ENCODE measurements around the gene GOT2. TPM values are rescaled to one million over a fixed set of nuclear protein-coding genes. Genes with fewer than 3 reads are reported as not detected.
"Not testable (repeated sequence)": the region's sequence is repeated elsewhere in the genome, so short reads cannot be mapped to it uniquely, and the experiment has no call there.

Gene GOT2
- total RNA-seq, 1 donor from 2014 or later: 54.5 TPM

DNA sequence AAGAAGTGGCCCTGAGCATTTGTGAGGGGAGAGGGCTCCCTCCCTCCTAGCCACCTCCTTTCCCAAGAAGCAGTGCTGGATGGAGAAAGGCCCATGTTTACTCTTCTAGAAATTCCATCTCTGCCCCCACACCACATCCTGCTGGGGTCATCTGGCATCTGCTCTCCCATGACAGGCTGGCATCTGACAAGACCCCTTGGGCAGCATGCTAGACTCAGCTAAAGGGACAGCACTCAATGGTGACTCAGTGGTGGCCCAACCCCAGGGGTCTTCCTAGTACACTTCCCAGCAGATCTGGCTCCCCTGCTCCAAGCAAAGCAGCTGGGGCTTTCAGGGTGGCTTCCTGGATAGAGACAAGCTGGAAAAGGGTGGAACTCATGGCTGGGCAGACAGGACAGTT lies 63.9 kb downstream of the GOT2 start:
- H3K27me3 Mint-ChIP-seq (ENCODE audit: low read depth): no peaks in the 10 kb centered on the region
- peaks cover 30% of the 10 kb centered on the region for H3K36me3 Mint-ChIP-seq (ENCODE audit: low read depth)
- TF ChIP-seq, protein P1, sequence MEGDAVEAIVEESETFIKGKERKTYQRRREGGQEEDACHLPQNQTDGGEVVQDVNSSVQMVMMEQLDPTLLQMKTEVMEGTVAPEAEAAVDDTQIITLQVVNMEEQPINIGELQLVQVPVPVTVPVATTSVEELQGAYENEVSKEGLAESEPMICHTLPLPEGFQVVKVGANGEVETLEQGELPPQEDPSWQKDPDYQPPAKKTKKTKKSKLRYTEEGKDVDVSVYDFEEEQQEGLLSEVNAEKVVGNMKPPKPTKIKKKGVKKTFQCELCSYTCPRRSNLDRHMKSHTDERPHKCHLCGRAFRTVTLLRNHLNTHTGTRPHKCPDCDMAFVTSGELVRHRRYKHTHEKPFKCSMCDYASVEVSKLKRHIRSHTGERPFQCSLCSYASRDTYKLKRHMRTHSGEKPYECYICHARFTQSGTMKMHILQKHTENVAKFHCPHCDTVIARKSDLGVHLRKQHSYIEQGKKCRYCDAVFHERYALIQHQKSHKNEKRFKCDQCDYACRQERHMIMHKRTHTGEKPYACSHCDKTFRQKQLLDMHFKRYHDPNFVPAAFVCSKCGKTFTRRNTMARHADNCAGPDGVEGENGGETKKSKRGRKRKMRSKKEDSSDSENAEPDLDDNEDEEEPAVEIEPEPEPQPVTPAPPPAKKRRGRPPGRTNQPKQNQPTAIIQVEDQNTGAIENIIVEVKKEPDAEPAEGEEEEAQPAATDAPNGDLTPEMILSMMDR (IDR thresholded peaks at IDR 0.05): no peak
- no peaks in the 10 kb centered on the region for H3K9me3 Mint-ChIP-seq (ENCODE audit: low read depth)
- H3K4me1 Mint-ChIP-seq (ENCODE audit: low read depth): peaks cover 3% of the 10 kb centered on the region
- H3K4me3 Mint-ChIP-seq (ENCODE audit: unreplicated experiment): no peak overlapping the region
- DNase-seq (ENCODE audit: low spot score): no peak
- no peak overlapping the region for H3K27ac Mint-ChIP-seq (ENCODE audit: unreplicated experiment)

DNA sequence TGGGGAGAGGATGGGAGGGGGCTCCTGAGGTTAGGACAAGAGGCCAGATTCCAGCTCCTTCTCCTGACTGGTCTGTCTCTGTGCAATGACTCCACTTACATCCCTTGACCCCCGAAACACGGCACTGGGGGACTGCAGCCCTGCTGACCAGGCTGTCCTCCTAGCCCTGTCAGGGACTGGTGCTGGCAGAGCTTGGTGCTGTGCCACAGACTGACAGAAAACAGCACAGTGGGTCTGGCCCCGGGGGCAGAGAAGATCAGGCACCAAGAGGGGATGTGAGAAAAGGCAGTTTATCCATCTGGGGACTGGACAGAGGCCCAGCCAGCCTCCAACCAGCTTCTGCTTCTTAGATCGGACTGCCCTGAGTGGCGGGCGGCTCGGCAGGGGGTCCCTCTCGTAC lies 68.9 kb downstream of the GOT2 start:
- Mint-ChIP-seq H3K36me3 (ENCODE audit: low read depth) (peaks cover 16% of the 10 kb centered on the region), H3K27ac (ENCODE audit: unreplicated experiment) (no peak overlapping the region), H3K9me3 (ENCODE audit: low read depth) (no peaks in the 10 kb centered on the region), H3K27me3 (ENCODE audit: low read depth) (no peaks in the 10 kb centered on the region), H3K4me3 (ENCODE audit: unreplicated experiment) (no peak overlapping the region), H3K4me1 (ENCODE audit: low read depth) (peaks cover 6% of the 10 kb centered on the region)
- TF ChIP-seq, protein P1 (IDR thresholded peaks at IDR 0.05): no peak
- DNase-seq (ENCODE audit: low spot score): no peak

DNA sequence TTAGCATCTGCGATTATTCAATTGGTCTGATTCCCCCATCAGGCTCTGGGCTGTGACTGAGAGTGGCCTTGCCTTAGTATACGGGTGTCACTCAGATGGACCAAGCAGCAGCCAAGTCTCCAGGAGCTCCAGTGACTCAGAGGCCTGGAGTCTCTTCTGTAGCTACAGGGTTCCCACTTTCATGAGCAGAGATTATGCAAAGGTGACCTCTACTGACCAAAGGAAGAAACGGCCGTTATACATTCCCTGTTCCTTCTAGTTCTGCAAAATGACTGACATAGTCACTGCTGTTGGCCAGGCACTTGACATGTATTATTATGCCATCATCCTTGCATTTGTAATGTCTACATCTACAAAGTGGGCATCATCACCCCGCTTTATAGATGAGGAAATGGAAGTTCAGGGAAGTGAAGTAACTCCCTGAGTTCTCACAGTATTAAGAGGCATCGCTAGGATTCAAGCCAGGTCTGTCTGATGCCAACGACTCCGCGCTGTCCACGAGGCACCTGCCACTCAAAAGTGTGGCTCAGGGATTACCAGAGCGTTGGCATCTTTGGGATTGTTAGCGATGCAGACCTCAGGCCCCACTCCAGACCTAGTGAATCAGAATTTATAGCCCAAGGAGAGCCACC lies 72.8 kb downstream of the GOT2 start:
- no peaks in the 10 kb centered on the region for H3K9me3 Mint-ChIP-seq (ENCODE audit: low read depth)
- DNase-seq (ENCODE audit: low spot score): no peak
- H3K27me3 Mint-ChIP-seq (ENCODE audit: low read depth): no peaks in the 10 kb centered on the region
- H3K27ac Mint-ChIP-seq (ENCODE audit: unreplicated experiment): peak overlapping the region; percentile 55
- no peaks in the 10 kb centered on the region for H3K36me3 Mint-ChIP-seq (ENCODE audit: low read depth)
- peaks cover 4% of the 10 kb centered on the region for H3K4me1 Mint-ChIP-seq (ENCODE audit: low read depth)
- H3K4me3 Mint-ChIP-seq (ENCODE audit: unreplicated experiment): no peak overlapping the region
- TF ChIP-seq, protein P1 (IDR thresholded peaks at IDR 0.05): peak; percentile 85

DNA sequence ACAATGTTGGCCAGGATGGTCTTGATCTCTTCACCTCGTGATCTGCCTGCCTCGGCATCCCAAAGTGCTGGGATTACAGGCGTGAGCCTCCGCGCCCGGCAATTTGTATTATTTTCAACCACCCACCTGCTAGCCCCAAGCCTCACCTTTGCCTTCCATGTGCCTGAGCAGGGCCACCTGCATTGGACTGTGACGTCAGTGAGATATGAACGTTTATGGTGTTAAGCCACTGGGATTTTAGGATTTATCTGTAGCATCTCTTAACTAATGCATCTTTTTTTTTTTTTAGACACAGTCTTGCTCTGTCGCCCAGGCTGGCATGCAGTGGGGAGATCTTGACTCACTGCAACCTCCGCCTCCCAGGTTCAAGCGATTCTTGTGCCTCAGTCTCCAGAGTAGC lies 74.2 kb downstream of the GOT2 start:
- H3K4me1 Mint-ChIP-seq (ENCODE audit: low read depth); H3K36me3 Mint-ChIP-seq (ENCODE audit: low read depth); H3K27me3 Mint-ChIP-seq (ENCODE audit: low read depth); H3K4me3 Mint-ChIP-seq (ENCODE audit: unreplicated experiment); DNase-seq (ENCODE audit: low spot score); H3K27ac Mint-ChIP-seq (ENCODE audit: unreplicated experiment); H3K9me3 Mint-ChIP-seq (ENCODE audit: low read depth): not testable (repeated sequence)

DNA sequence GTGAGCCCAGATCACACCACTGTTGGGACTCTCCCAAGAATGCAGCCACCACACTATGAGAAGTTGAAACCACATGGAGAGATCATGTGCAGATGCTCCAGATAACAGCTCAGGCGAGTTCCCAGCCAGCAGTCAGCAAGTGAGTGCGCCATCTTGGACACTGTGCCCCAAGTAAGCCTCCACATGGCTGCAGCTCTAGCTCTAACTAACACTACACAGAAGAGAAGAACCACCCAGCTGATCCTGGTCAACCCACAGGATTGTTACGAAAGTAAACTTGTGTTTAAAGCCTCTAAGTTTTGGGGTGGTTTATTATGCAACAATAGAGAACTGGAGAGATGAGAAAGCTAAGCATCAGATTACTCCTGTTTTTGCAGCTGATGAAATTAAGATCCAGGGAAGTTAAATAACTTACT lies 75.3 kb downstream of the GOT2 start:
- Mint-ChIP-seq H3K36me3 (ENCODE audit: low read depth) (no peaks in the 10 kb centered on the region), H3K27ac (ENCODE audit: unreplicated experiment) (no peak overlapping the region), H3K27me3 (ENCODE audit: low read depth) (no peaks in the 10 kb centered on the region), H3K4me3 (ENCODE audit: unreplicated experiment) (no peak overlapping the region), H3K4me1 (ENCODE audit: low read depth) (peaks cover 4% of the 10 kb centered on the region), H3K9me3 (ENCODE audit: low read depth) (no peaks in the 10 kb centered on the region)
- DNase-seq (ENCODE audit: low spot score): no peak
- TF ChIP-seq, protein P1 (IDR thresholded peaks at IDR 0.05): no peak

Other genes with a start within 250 kb of the GOT2 start
- gene NDRG4, start 234.2 kb downstream of the GOT2 start, total RNA-seq: 5.8 to 8.7 TPM (median 6.0 TPM) in 3 replicates
- gene SETD6, start 218.8 kb downstream of the GOT2 start, total RNA-seq: 10.4 to 16.4 TPM (median 13.0 TPM) in 3 replicates
- 89.3 to 104 TPM (median 98.1 TPM) in 3 replicates for gene CNOT1, start 104.5 kb downstream of the GOT2 start, total RNA-seq
- 37.6 to 47.3 TPM (median 45.1 TPM) in 3 replicates for gene SLC38A7, start 49.5 kb downstream of the GOT2 start, total RNA-seq